Caco-2 (cell line): Measurements from ENCODE around the gene FZD2. TPM values are rescaled to one million over a fixed set of nuclear protein-coding genes. Genes with fewer than 3 reads are reported as not detected.

Experiments used
- BruUV-seq: library from RNA; stranded (reverse); fragments of 400-500 nt; replicated peaks from 2 replicates; lab custom pipeline; 2021; lab: Mats Ljungman, UMichigan
- CTCF ChIA-PET: fragments of 300-600 bp; sonication (Branson Sonifier 250); formaldehyde crosslinking; loops from one replicate; lab custom pipeline; 2022; ENCODE audit warnings: antibody characterized with exemption; lab: Charles Lee
- POLR2A ChIA-PET: fragments of 300-600 bp; sonication (Branson Sonifier 250); formaldehyde crosslinking; loops from one replicate; lab custom pipeline; 2022; ENCODE audit warnings: antibody characterized with exemption; lab: Charles Lee
- DNase-seq, 2 experiments: peaks; one replicate each; pipeline versions ENCODE4 v3.0.0 to v3.0.0-alpha.2; 2020 to 2022
- H3K27me3 ChIP-seq: replicated peaks from 2 replicates; pipeline ENCODE4 v1.6.0; 2011; ENCODE audit warnings: low read length; ENCODE audit not compliant: control insufficient read depth, insufficient read depth
- H3K36me3 ChIP-seq: 2 replicates; pipeline ENCODE4 v1.5.1; 2011; ENCODE audit warnings: low read length; ENCODE audit not compliant: control insufficient read depth, insufficient read depth
- H3K4me1 ChIP-seq: fragments of 250-450 bp; sonication (Bioruptor Pico); 2 replicates; pipeline ENCODE4 v1.5.1; 2020; ENCODE audit warnings: mild to moderate bottlenecking
- H3K4me3 ChIP-seq: 2 replicates; pipeline ENCODE4 v1.5.1; 2011; ENCODE audit warnings: low read depth, mild to moderate bottlenecking, control low read depth, low read length
- H3K9me3 ChIP-seq: fragments of 250-450 bp; sonication (Bioruptor Pico); 2 replicates; pipeline ENCODE4 v1.5.1; 2020; ENCODE audit warnings: mild to moderate bottlenecking, moderate library complexity
- H3K27ac Mint-ChIP-seq: one replicate; pipeline ENCODE4 v1.8.0; 2022; ENCODE audit warnings: mixed read lengths; ENCODE audit not compliant: unreplicated experiment
- H3K27me3 Mint-ChIP-seq: one replicate; pipeline ENCODE4 v1.8.0; 2022; ENCODE audit warnings: mixed read lengths; ENCODE audit not compliant: insufficient read depth, unreplicated experiment
- H3K36me3 Mint-ChIP-seq: one replicate; pipeline ENCODE4 v1.8.0; 2022; ENCODE audit warnings: mild to moderate bottlenecking, mixed read lengths; ENCODE audit not compliant: insufficient read depth, unreplicated experiment
- H3K4me1 Mint-ChIP-seq: one replicate; pipeline ENCODE4 v1.8.0; 2022; ENCODE audit warnings: low read depth, mixed read lengths; ENCODE audit not compliant: unreplicated experiment
- H3K4me3 Mint-ChIP-seq: one replicate; pipeline ENCODE4 v1.8.0; 2022; ENCODE audit warnings: mild to moderate bottlenecking, moderate library complexity, mixed read lengths; ENCODE audit not compliant: unreplicated experiment
- H3K9me3 Mint-ChIP-seq: one replicate; pipeline ENCODE4 v1.8.0; 2022; ENCODE audit warnings: mixed read lengths; ENCODE audit not compliant: unreplicated experiment
- intact Hi-C: fragments of 100-400 bp; cut with micrococcal nuclease; formaldehyde crosslinking; loops from one replicate; pipeline ENCODE4 v1.10.0; 2022; ENCODE audit not compliant: unreplicated experiment
- total RNA-seq: library from RNA; stranded (reverse); gene quantifications from 2 replicates; pipeline ENCODE4 v1.2.3, GENCODE V29; 2022
- TF ChIP-seq, protein P1 (sequence below), 2 experiments: fragments of 200-600 bp in 1 of 2; IDR thresholded peaks; 1 replicate in 1 of 2; 2 replicates in 1 of 2; pipeline versions ENCODE4 v1.5.1 to v1.8.0; 2011 to 2022; ENCODE audit warnings: antibody characterized with exemption in 1 of 2, control low read depth in 1 of 2, inconsistent platforms in 1 of 2, low read depth in 1 of 2, low read length in 1 of 2, mild to moderate bottlenecking in 1 of 2, moderate library complexity in 1 of 2; ENCODE audit not compliant: insufficient read depth in 1 of 2, severe bottlenecking in 1 of 2, unreplicated experiment in 1 of 2

The FZD2 gene
- total RNA-seq, 1 experiment from 2014 or later: 39.5 TPM

DNA sequence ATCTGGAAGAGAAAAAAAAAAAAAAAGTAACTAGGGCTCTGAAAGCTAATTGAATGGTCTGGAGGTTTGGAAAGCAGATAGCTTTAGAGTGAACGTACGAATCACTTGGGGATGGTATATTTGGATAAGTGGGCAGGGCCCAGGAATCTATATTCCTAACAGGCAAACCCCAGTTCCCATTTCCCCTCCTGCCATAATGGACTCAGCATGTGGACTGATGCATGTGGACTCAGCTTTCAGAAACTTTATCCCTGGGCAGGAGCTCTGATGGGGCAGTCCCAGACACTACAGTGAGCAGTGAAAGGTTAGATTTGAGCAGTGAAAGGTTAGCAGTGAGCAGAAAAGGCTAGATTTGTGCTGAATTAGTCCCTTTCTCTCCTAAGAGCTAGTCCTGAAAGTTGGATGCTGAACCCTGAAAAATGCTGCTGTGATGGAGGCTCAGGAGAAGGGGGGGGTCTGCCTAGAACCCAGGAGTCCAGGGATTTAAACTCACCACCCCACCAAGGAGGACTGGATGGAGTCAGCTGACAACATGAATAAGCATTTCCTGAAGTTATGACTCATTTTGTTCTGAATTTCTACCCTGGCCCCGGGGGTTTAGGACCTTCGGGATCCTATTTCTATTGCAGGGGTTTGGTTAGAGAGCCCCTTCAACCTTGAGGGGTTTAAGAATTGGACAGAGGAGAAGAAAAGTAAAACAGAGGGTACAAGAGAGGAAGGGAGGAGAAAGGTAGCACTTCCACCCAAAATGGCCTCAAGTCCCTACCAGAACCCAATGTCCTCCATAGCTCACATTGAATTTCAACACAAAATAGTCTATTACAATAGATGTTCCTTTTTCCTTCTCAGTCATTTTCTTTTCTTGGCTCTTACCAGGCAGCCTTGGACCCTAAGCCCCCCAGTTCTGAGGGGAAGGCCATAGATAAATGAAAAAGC lies 10.3 kb upstream of the FZD2 start:
- intact Hi-C loops: no loop called here
- Histone ChIP-seq H3K9me3 (no peaks in the 10 kb centered on the region), H3K36me3 (no peaks in the 10 kb centered on the region), H3K4me3 (no peak overlapping the region), H3K4me1 (peaks cover 75% of the 10 kb centered on the region), H3K27me3 (no peaks in the 10 kb centered on the region)
- H3K9me3 Mint-ChIP-seq: no peaks in the 10 kb centered on the region
- H3K27ac Mint-ChIP-seq: peak overlapping the region; percentile 98
- peaks cover 53% of the 10 kb centered on the region for H3K4me1 Mint-ChIP-seq
- CTCF ChIA-PET: no interaction called here
- no peaks in the 10 kb centered on the region for H3K27me3 Mint-ChIP-seq
- no TSS peak for BruUV-seq
- no peak for DNase-seq
- POLR2A ChIA-PET: interaction anchor here (0.8 kb wide), 1 partner anchor 10 kb away, joined by 5 read pairs; the partner anchor contains the start of gene FZD2
- peaks cover 21% of the 10 kb centered on the region for H3K36me3 Mint-ChIP-seq
- TF ChIP-seq, protein P1, sequence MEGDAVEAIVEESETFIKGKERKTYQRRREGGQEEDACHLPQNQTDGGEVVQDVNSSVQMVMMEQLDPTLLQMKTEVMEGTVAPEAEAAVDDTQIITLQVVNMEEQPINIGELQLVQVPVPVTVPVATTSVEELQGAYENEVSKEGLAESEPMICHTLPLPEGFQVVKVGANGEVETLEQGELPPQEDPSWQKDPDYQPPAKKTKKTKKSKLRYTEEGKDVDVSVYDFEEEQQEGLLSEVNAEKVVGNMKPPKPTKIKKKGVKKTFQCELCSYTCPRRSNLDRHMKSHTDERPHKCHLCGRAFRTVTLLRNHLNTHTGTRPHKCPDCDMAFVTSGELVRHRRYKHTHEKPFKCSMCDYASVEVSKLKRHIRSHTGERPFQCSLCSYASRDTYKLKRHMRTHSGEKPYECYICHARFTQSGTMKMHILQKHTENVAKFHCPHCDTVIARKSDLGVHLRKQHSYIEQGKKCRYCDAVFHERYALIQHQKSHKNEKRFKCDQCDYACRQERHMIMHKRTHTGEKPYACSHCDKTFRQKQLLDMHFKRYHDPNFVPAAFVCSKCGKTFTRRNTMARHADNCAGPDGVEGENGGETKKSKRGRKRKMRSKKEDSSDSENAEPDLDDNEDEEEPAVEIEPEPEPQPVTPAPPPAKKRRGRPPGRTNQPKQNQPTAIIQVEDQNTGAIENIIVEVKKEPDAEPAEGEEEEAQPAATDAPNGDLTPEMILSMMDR (IDR thresholded peaks at IDR 0.05; ENCODE audit: insufficient read depth in 1 of 2, low read depth in 1 of 2, low read length in 1 of 2, severe bottlenecking in 1 of 2, unreplicated experiment in 1 of 2): no peak
- no peak overlapping the region for H3K4me3 Mint-ChIP-seq

DNA sequence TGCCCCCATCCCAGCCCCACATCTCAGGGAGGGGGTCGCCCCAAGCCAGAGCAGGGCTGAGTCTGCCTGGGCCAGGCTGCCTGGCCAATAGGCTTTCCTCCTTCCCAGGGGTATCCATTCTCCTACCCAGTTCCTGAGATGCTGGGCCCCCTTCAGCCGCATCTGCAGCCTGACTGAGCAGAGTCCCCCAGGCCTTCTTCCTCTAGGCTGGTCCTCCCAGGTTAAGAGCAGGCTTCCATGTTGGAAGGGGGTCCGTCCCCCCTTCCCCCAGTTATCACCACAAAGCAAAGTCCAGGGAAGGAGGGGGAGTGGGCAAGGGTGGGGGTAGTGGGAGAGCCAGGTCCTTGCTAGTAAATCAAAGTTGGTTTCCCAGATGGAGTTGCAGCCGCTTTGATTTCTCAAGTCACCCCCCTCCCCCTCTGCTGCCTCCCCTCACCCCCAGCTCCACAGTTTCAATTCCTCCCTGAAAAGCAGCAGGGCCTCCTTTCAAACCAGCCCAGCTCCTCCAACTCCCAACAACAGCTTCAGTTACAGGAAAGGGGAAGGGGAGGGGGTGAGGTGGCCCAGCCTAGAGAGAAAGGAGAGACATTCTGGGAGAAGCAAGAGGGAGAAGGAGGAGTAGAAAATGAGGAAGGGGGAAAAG lies 9.5 kb upstream of the FZD2 start:
- H3K4me3 ChIP-seq: no peak overlapping the region

More for the DNA sequence above, 9.5 kb upstream of the FZD2 start:
- peaks cover 75% of the 10 kb centered on the region for H3K4me1 ChIP-seq
- ChIA-PET CTCF (interaction anchor here (0.7 kb wide), 1 partner anchor 82 kb away, joined by 4 read pairs; no protein-coding TSS in a partner anchor), POLR2A (no interaction called here)
- Mint-ChIP-seq H3K27me3 (no peaks in the 10 kb centered on the region), H3K4me1 (peaks cover 54% of the 10 kb centered on the region), H3K4me3 (no peak overlapping the region), H3K36me3 (peaks cover 15% of the 10 kb centered on the region), H3K9me3 (no peaks in the 10 kb centered on the region), H3K27ac (peak overlapping the region; percentile 28)
- TF ChIP-seq, protein P1 (IDR thresholded peaks at IDR 0.05; ENCODE audit: insufficient read depth in 1 of 2, low read depth in 1 of 2, low read length in 1 of 2, severe bottlenecking in 1 of 2, unreplicated experiment in 1 of 2): no peak
- H3K27me3 ChIP-seq: no peaks in the 10 kb centered on the region
- no TSS peak for BruUV-seq
- intact Hi-C loops: no loop called here
- no peak for DNase-seq
- no peaks in the 10 kb centered on the region for H3K9me3 ChIP-seq
- no peaks in the 10 kb centered on the region for H3K36me3 ChIP-seq
